ENCODE results near the gene ASF1B. TPM values are rescaled to one million over a fixed set of nuclear protein-coding genes. Genes with fewer than 3 reads are reported as not detected.
"Not testable (repeated sequence)": the region's sequence is repeated elsewhere in the genome, so short reads cannot be mapped to it uniquely, and the experiment has no call there.

Gene ASF1B
- 10 to 100 TPM; 15.5 to 23.0 (median 20.0) TPM for polyA plus RNA-seq (ENCODE audit: insufficient read length in 3 of 3)
- long read RNA-seq, donor 1, transcript ASF1B-201 (4 exons, 2,059 nt): major isoform, 12 of 14 reads
- long read RNA-seq, donor 1, partial matches to known transcripts: 0 of 14 reads
- long read RNA-seq, donor 1, other reads (novel, unspliced or antisense): 0 of 14 reads
- long read RNA-seq, donor 2, transcript ASF1B-201 (4 exons, 2,059 nt): major isoform, 6 of 8 reads
- long read RNA-seq, donor 2, partial matches to known transcripts: 0 of 8 reads
- long read RNA-seq, donor 2, other reads (novel, unspliced or antisense): 0 of 8 reads
- long read RNA-seq, donor 3, transcript ASF1B-201 (4 exons, 2,059 nt): major isoform, 11 of 11 reads
- long read RNA-seq, donor 3, partial matches to known transcripts: 0 of 11 reads
- long read RNA-seq, donor 3, other reads (novel, unspliced or antisense): 0 of 11 reads
- long read RNA-seq, donor 4, partial matches to known transcripts: 0 of 6 reads
- long read RNA-seq, donor 4, other reads (novel, unspliced or antisense): 0 of 6 reads
- long read RNA-seq, donor 5, transcript ASF1B-201 (4 exons, 2,059 nt): major isoform, 16 of 17 reads
- long read RNA-seq, donor 5, partial matches to known transcripts: 0 of 17 reads
- long read RNA-seq, donor 5, other reads (novel, unspliced or antisense): 0 of 17 reads
- long read RNA-seq, donor 6, transcript ASF1B-201 (4 exons, 2,059 nt): major isoform, 5 of 12 reads
- long read RNA-seq, donor 6, partial matches to known transcripts: 6 of 12 reads
- long read RNA-seq, donor 6, other reads (novel, unspliced or antisense): 0 of 12 reads
- long read RNA-seq, donor 7, transcript ASF1B-201 (4 exons, 2,059 nt): major isoform, 20 of 22 reads
- long read RNA-seq, donor 7, partial matches to known transcripts: 0 of 22 reads
- long read RNA-seq, donor 7, other reads (novel, unspliced or antisense): 0 of 22 reads
- long read RNA-seq, donor 8: 0 reads
- long read RNA-seq, donor 9, transcript ASF1B-201 (4 exons, 2,059 nt): major isoform, 11 of 13 reads
- long read RNA-seq, donor 9, partial matches to known transcripts: 0 of 13 reads
- long read RNA-seq, donor 9, other reads (novel, unspliced or antisense): 0 of 13 reads
- long read RNA-seq, donor 10, partial matches to known transcripts: 0 of 4 reads
- long read RNA-seq, donor 10, other reads (novel, unspliced or antisense): 0 of 4 reads
- long read RNA-seq, donor 11, transcript ASF1B-201 (4 exons, 2,059 nt): major isoform, 7 of 7 reads
- long read RNA-seq, donor 11, partial matches to known transcripts: 0 of 7 reads
- long read RNA-seq, donor 11, other reads (novel, unspliced or antisense): 0 of 7 reads
- long read RNA-seq, donor 12, transcript ASF1B-201 (4 exons, 2,059 nt): major isoform, 6 of 6 reads
- long read RNA-seq, donor 12, partial matches to known transcripts: 0 of 6 reads
- long read RNA-seq, donor 12, other reads (novel, unspliced or antisense): 0 of 6 reads
- long read RNA-seq, donor 13: 0 reads
- long read RNA-seq, donor 14, transcript ASF1B-201 (4 exons, 2,059 nt): major isoform, 13 of 13 reads
- long read RNA-seq, donor 14, partial matches to known transcripts: 0 of 13 reads
- long read RNA-seq, donor 14, other reads (novel, unspliced or antisense): 0 of 13 reads
- long read RNA-seq, donor 15, transcript ASF1B-201 (4 exons, 2,059 nt): major isoform, 11 of 11 reads
- long read RNA-seq, donor 15, partial matches to known transcripts: 0 of 11 reads
- long read RNA-seq, donor 15, other reads (novel, unspliced or antisense): 0 of 11 reads
- long read RNA-seq, donor 16, transcript ASF1B-201 (4 exons, 2,059 nt): major isoform, 32 of 33 reads
- long read RNA-seq, donor 16, partial matches to known transcripts: 0 of 33 reads
- long read RNA-seq, donor 16, other reads (novel, unspliced or antisense): 0 of 33 reads

- DNase-seq (ENCODE audit: extremely low read depth in 1 of 11, low read depth in 9 of 11, low spot score in 4 of 11): peak; percentile 96 to 100 (median 99)
Observed at GRCh38 chr19:14136509-14137281, at the start of gene ASF1B. ASF1B (minus strand) TSS chr19:14136589; CDS start chr19:14136456, 133 bp downstream.

- not testable (repeated sequence) for DNase-seq (ENCODE audit: extremely low read depth in 1 of 11, low read depth in 9 of 11, low spot score in 4 of 11)
Observed at GRCh38 chr19:14185691-14186090, 49.3 kb upstream of the ASF1B start.

- no peak for DNase-seq (ENCODE audit: extremely low read depth in 1 of 11, low read depth in 9 of 11, low spot score in 4 of 11)
Observed at GRCh38 chr19:14185158-14185557, 48.8 kb upstream of the ASF1B start.

GRCh38 chr19:14183741-14184350 lies 47.5 kb upstream of the ASF1B start:
- DNase-seq (ENCODE audit: extremely low read depth in 1 of 11, low read depth in 9 of 11, low spot score in 4 of 11): no peak

GRCh38 chr19:14182476-14182875 lies 46.1 kb upstream of the ASF1B start:
- no peak for DNase-seq (ENCODE audit: extremely low read depth in 1 of 11, low read depth in 9 of 11, low spot score in 4 of 11)

GRCh38 chr19:14181906-14182305 lies 45.5 kb upstream of the ASF1B start:
- DNase-seq (ENCODE audit: extremely low read depth in 1 of 11, low read depth in 9 of 11, low spot score in 4 of 11): no peak

GRCh38 chr19:14181199-14181598 lies 44.8 kb upstream of the ASF1B start:
- DNase-seq (ENCODE audit: extremely low read depth in 1 of 11, low read depth in 9 of 11, low spot score in 4 of 11): not testable (repeated sequence)

GRCh38 chr19:14177496-14178074 lies 41.2 kb upstream of the ASF1B start:
- DNase-seq (ENCODE audit: extremely low read depth in 1 of 11, low read depth in 9 of 11, low spot score in 4 of 11): no peak

- no peak for DNase-seq (ENCODE audit: extremely low read depth in 1 of 11, low read depth in 9 of 11, low spot score in 4 of 11)
Observed at GRCh38 chr19:14175351-14175792, 39.0 kb upstream of the ASF1B start.

- no peak for DNase-seq (ENCODE audit: extremely low read depth in 1 of 11, low read depth in 9 of 11, low spot score in 4 of 11)
Observed at GRCh38 chr19:14174883-14175282, 38.5 kb upstream of the ASF1B start.

- DNase-seq (ENCODE audit: extremely low read depth in 1 of 11, low read depth in 9 of 11, low spot score in 4 of 11): no peak
Observed at GRCh38 chr19:14168993-14169392, 32.6 kb upstream of the ASF1B start.

GRCh38 chr19:14168259-14168972 lies 32.0 kb upstream of the ASF1B start:
- DNase-seq (ENCODE audit: extremely low read depth in 1 of 11, low read depth in 9 of 11, low spot score in 4 of 11): no peak

GRCh38 chr19:14167576-14168138 lies 31.3 kb upstream of the ASF1B start:
- no peak for DNase-seq (ENCODE audit: extremely low read depth in 1 of 11, low read depth in 9 of 11, low spot score in 4 of 11)

- DNase-seq (ENCODE audit: extremely low read depth in 1 of 11, low read depth in 9 of 11, low spot score in 4 of 11): no peak
Observed at GRCh38 chr19:14166999-14167575, 30.7 kb upstream of the ASF1B start.
